Fibroblast of mammary gland (primary cell): Measurements from ENCODE around the gene MAP1LC3C.

Experiments
- DNase-seq: peaks from one replicate; pipeline ENCODE4 v3.0.0-alpha.2; 2010; ENCODE audit warnings: low read depth
- H3K4me3 ChIP-seq: 2 replicates; pipeline ENCODE4 v1.5.1; 2011; ENCODE audit warnings: low read depth, mild to moderate bottlenecking, low read length, moderate library complexity; ENCODE audit not compliant: control insufficient read depth
- CTCF ChIP-seq: conservative IDR thresholded peaks from 2 replicates; pipeline ENCODE4 v1.5.1; 2011; ENCODE audit warnings: low read depth, low read length, inconsistent platforms; ENCODE audit not compliant: control insufficient read depth, insufficient read depth

The MAP1LC3C gene

DNA sequence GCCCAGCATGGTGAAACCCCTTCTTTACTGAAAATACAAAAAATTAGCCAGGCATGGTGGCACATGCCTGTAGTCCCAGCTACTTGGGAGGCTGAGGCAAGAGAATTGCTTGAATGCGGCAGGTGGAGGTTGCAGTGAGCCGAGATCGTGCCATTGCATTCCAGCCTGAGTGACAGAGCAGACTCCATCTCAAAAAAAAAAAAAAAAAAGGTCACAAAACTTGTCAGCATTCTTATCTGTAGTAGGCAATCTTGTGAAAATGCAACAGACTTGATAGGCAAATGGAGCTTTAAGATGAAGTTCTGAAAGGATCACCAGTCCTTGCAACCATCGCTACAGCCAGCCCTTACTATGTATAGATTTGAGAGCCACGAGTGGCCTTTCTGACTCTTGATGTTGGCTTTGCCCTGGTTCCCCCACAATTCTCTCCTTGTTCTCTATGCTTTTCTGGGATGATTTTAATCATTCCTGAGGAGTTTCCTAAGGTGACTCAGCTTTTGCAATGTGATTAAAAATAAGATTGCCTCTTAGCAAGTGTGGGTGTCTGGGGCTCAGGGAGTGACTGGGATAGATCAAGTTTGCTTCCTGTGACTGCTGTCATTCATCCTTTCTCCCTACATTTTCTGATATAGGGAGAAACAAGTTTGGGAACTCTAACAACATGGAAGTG is 7.1 kb upstream of the MAP1LC3C start:
- no peak for TF ChIP-seq CTCF

DNA sequence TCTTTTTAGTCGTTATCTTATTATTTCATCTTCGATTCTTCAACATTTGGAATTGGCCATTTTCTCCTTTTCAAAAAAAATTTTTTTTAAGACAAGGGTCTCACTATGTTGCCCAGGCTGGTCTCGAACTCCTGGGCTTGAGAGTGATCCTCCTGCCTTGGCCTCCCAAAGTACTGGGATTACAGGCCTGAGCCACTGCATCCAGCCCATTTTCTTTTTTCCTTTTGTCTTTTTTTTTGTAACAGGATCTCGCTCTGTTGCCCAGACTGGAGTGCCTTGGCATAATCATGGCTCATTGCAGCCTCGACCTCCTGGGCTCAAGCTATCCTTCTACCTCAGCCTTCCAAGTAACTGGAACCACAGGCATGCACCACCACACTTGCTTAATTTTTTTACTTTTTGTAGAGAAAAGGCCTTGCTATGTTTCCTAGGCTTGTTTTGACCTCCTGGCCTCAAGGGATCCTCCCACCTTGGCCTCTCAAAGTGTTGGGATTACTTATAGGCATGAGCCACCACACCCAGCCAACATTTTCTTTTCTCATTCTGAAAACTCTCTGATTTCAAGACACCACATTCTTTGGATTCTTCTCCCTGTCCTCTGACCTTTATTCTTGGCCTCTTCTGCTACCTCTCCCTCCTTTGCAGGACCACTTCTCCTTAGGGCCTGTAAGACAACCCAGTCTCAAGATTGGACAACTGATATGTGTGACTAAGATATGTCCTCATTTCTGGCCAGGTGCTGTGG is 6.0 kb upstream of the MAP1LC3C start:
- no peak for TF ChIP-seq CTCF
- DNase-seq, result no peak
- H3K4me3 ChIP-seq, result no peak overlapping the region

More for the DNA sequence above, 7.1 kb upstream of the MAP1LC3C start:
- DNase-seq, result peak; percentile 49
- H3K4me3 ChIP-seq, result no peak overlapping the region

- no peak for TF ChIP-seq CTCF
- peak; percentile 66 for DNase-seq
- H3K4me3 ChIP-seq, result no peak overlapping the region
These were observed 3.6 kb upstream of the MAP1LC3C start for GRCh38 chr1:242002510-242002909.

DNA sequence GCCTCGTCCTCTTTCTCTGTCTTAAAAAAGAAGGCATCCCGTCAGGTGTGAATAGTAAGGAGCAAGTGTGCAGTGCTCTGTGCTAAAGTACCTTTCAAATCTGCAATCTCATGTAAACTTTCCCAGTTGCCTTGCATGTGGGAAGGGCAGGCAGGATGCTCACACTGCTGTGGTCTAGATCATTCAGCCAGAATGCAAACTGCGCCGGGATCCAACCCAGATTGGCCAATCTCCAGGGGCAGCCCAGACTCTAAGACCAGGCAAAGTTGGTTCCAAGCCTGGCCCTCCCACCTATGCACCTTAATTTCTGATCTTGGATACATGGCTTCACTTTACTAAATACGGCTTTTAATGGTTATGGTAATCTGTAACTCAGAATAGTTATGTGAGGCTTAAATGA is 3.2 kb upstream of the MAP1LC3C start:
- no peak for TF ChIP-seq CTCF
- no peak overlapping the region for H3K4me3 ChIP-seq
- peak; percentile 64 for DNase-seq

- DNase-seq, result no peak
These were observed 1.5 kb upstream of the MAP1LC3C start for GRCh38 chr1:242000434-242000833.

DNA sequence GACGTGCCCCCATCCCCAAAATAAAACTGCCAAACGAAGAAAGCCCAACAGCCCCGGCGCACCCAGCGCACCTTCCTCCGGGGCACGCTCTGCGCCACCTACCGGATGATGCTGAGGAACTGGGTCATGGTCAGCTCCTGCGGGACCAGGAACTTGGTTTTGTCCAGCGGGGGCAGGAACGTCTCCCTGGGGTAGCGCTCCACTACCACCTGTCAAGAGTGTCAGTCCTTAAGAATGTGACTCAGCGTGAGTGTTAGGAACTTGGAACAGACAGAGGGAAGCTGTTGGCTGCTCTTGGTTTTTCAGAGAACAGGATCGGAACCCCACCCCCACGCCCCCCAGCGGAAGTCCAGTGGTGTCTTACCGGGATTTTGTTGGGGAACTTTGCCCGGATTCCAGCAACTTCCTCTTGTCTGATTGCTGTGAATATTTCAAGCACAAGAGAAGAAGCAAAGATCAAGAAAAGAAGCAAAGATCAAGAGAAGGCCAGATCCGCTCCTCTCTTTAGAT is 431 bp downstream of the MAP1LC3C start:
- peak overlapping the region; percentile 33 for H3K4me3 ChIP-seq
- peak; percentile 60 for TF ChIP-seq CTCF
- DNase-seq, result peak; percentile 97

More at GRCh38 chr1:242000434-242000833, 1.5 kb upstream of the MAP1LC3C start:
- no peak overlapping the region for H3K4me3 ChIP-seq
- TF ChIP-seq CTCF, result no peak
